ENCODE measurements around the gene AKAP9. TPM values are rescaled to one million over a fixed set of nuclear protein-coding genes. Genes with fewer than 3 reads are reported as not detected.
"Not testable (repeated sequence)": the region's sequence is repeated elsewhere in the genome, so short reads cannot be mapped to it uniquely, and the experiment has no call there.

AKAP9 gene
- total and polyA plus RNA-seq, 5 experiments from 2014 or later: 11.1 to 90.3 (median 40.8) TPM

GRCh38 chr7:91915401-91916050 is 25.1 kb upstream of the AKAP9 start:
- H3K4me3 Mint-ChIP-seq: no peak overlapping the region
- no peak overlapping the region for H3K27ac Mint-ChIP-seq
- no peak for DNase-seq
- POLR2A ChIA-PET: no interaction called here
- peaks cover 0 to 11% (median 4%) of the 10 kb centered on the region in 5 donors for H3K27me3 Mint-ChIP-seq
- no peak for ATAC-seq
- no peaks in the 10 kb centered on the region for H3K9me3 Mint-ChIP-seq
- no peaks in the 10 kb centered on the region for H3K36me3 Mint-ChIP-seq
- H3K4me1 Mint-ChIP-seq: no peaks in the 10 kb centered on the region

GRCh38 chr7:91916051-91916440 is 24.6 kb upstream of the AKAP9 start:
- Mint-ChIP-seq H3K4me3 (no peak overlapping the region), H3K4me1 (no peaks in the 10 kb centered on the region), H3K27me3 (peaks cover 0 to 15% (median 5%) of the 10 kb centered on the region in 5 donors), H3K9me3 (no peaks in the 10 kb centered on the region), H3K27ac (no peak overlapping the region), H3K36me3 (no peaks in the 10 kb centered on the region)
- POLR2A ChIA-PET: no interaction called here
- DNase-seq (no peak), ATAC-seq (no peak)

GRCh38 chr7:91918356-91918755 is 22.3 kb upstream of the AKAP9 start:
- peaks cover 0 to 15% (median 5%) of the 10 kb centered on the region in 5 donors for H3K27me3 Mint-ChIP-seq

GRCh38 chr7:91922857-91923256 is 17.8 kb upstream of the AKAP9 start:
- Mint-ChIP-seq H3K36me3 (no peaks in the 10 kb centered on the region), H3K27me3 (peaks cover 2 to 42% (median 9%) of the 10 kb centered on the region in 5 donors), H3K4me1 (no peaks in the 10 kb centered on the region), H3K9me3 (peaks cover 0 to 3% (median 0%) of the 10 kb centered on the region in 9 donors), H3K27ac (no peak overlapping the region), H3K4me3 (no peak overlapping the region)
- DNase-seq (no peak), ATAC-seq (no peak)
- POLR2A ChIA-PET: no interaction called here

More at GRCh38 chr7:91918356-91918755, 22.3 kb upstream of the AKAP9 start:
- DNase-seq (no peak), ATAC-seq (no peak)
- Mint-ChIP-seq H3K9me3 (no peaks in the 10 kb centered on the region), H3K36me3 (no peaks in the 10 kb centered on the region), H3K4me1 (no peaks in the 10 kb centered on the region), H3K27ac (no peak overlapping the region), H3K4me3 (no peak overlapping the region)
- POLR2A ChIA-PET: no interaction called here

- H3K4me1 Mint-ChIP-seq: peaks cover 0 to 4% (median 0%) of the 10 kb centered on the region in 4 donors
- peaks cover 0 to 8% (median 0%) of the 10 kb centered on the region in 9 donors for H3K9me3 Mint-ChIP-seq
- peaks cover 0 to 27% (median 9%) of the 10 kb centered on the region in 5 donors for H3K27me3 Mint-ChIP-seq
- DNase-seq: no peak
- no peak overlapping the region for H3K4me3 Mint-ChIP-seq
- no peaks in the 10 kb centered on the region for H3K36me3 Mint-ChIP-seq
- POLR2A ChIA-PET: no interaction called here
- no peak overlapping the region for H3K27ac Mint-ChIP-seq
- no peak for ATAC-seq
Observed at GRCh38 chr7:91927912-91928311, 12.8 kb upstream of the AKAP9 start.

- H3K36me3 Mint-ChIP-seq: no peaks in the 10 kb centered on the region
- peaks cover 0 to 8% (median 0%) of the 10 kb centered on the region in 9 donors for H3K9me3 Mint-ChIP-seq
- H3K27me3 Mint-ChIP-seq: peaks cover 0 to 24% (median 6%) of the 10 kb centered on the region in 5 donors
- no peak overlapping the region for H3K4me3 Mint-ChIP-seq
- ATAC-seq (peak in 1 of 2 donors; percentile 56), DNase-seq (no peak)
- POLR2A ChIA-PET: no interaction called here
- peaks cover 0 to 4% (median 0%) of the 10 kb centered on the region in 4 donors for H3K4me1 Mint-ChIP-seq
- H3K27ac Mint-ChIP-seq: no peak overlapping the region
Observed at GRCh38 chr7:91929463-91929862, 11.2 kb upstream of the AKAP9 start.

GRCh38 chr7:91940171-91940570 is 491 bp upstream of the AKAP9 start:
- DNase-seq: peak in 8 of 10 donors; percentile 10 to 66 (median 35)
- H3K4me3 Mint-ChIP-seq: peak overlapping the region; percentile 91 to 100 (median 96)
- POLR2A ChIA-PET: interaction anchor here (0.5 to 3.1 kb wide), 10 partner anchors 8 to 588 kb away, joined by 3 to 23 read pairs (median 6); partner anchors contain the start of genes ANKIB1, CYP51A1, GATAD1 and KRIT1
- H3K27ac Mint-ChIP-seq: peak overlapping the region; percentile 90 to 100 (median 98)
- no peaks in the 10 kb centered on the region for H3K9me3 Mint-ChIP-seq
- H3K4me1 Mint-ChIP-seq: peaks cover 16 to 49% (median 40%) of the 10 kb centered on the region in 4 donors
- ATAC-seq: peak; percentile 14 to 24
- H3K27me3 Mint-ChIP-seq: no peaks in the 10 kb centered on the region
- no peaks in the 10 kb centered on the region for H3K36me3 Mint-ChIP-seq

GRCh38 chr7:91941450-91941849 is 788 bp downstream of the AKAP9 start:
- peak in 8 of 10 donors; percentile 19 to 54 (median 35) for DNase-seq
- peak overlapping the region; percentile 91 to 100 (median 96) for H3K4me3 Mint-ChIP-seq
- POLR2A ChIA-PET: interaction anchor here (1.1 to 3.1 kb wide), 8 partner anchors 10 to 587 kb away, joined by 3 to 23 read pairs (median 6); partner anchors contain the start of genes ANKIB1, CYP51A1, GATAD1 and KRIT1
- peak overlapping the region; percentile 90 to 100 (median 98) for H3K27ac Mint-ChIP-seq
- ATAC-seq: peak; percentile 24 to 42
- H3K4me1 Mint-ChIP-seq: peaks cover 17 to 58% (median 50%) of the 10 kb centered on the region in 4 donors
- H3K27me3 Mint-ChIP-seq: no peaks in the 10 kb centered on the region
- peaks cover 0 to 5% (median 4%) of the 10 kb centered on the region in 3 donors for H3K36me3 Mint-ChIP-seq
- no peaks in the 10 kb centered on the region for H3K9me3 Mint-ChIP-seq

GRCh38 chr7:91942312-91942711 is 1.6 kb downstream of the AKAP9 start:
- peaks cover 18 to 66% (median 55%) of the 10 kb centered on the region in 4 donors for H3K4me1 Mint-ChIP-seq
- POLR2A ChIA-PET: interaction anchor here (3.1 kb wide), 1 partner anchor 62 kb away, joined by 23 read pairs; the partner anchor contains the start of gene MTERF1

GRCh38 chr7:91944970-91945369 is 4.3 kb downstream of the AKAP9 start:
- H3K27me3 Mint-ChIP-seq, POLR2A ChIA-PET, H3K9me3 Mint-ChIP-seq, ATAC-seq, H3K4me3 Mint-ChIP-seq, DNase-seq: not testable (repeated sequence)
- Mint-ChIP-seq H3K36me3 (peaks cover 11 to 18% (median 17%) of the 10 kb centered on the region in 3 donors), H3K27ac (peak overlapping the region in 7 of 10 donors; percentile 12 to 61 (median 36)), H3K4me1 (peaks cover 15 to 67% (median 59%) of the 10 kb centered on the region in 4 donors)

More at GRCh38 chr7:91942312-91942711, 1.6 kb downstream of the AKAP9 start:
- DNase-seq: peak in 2 of 10 donors; percentile 5 to 6
- Mint-ChIP-seq H3K9me3 (no peaks in the 10 kb centered on the region), H3K4me3 (peak overlapping the region; percentile 91 to 100 (median 96)), H3K27me3 (no peaks in the 10 kb centered on the region), H3K27ac (peak overlapping the region in 9 of 10 donors; percentile 57 to 100 (median 97)), H3K36me3 (peaks cover 5 to 12% (median 9%) of the 10 kb centered on the region in 3 donors)
- no peak for ATAC-seq

- H3K36me3 Mint-ChIP-seq: peaks cover 11 to 20% (median 17%) of the 10 kb centered on the region in 3 donors
- POLR2A ChIA-PET: no interaction called here
- H3K4me1 Mint-ChIP-seq: peaks cover 12 to 70% (median 61%) of the 10 kb centered on the region in 4 donors
- H3K27ac Mint-ChIP-seq: peak overlapping the region in 5 of 10 donors; percentile 12 to 61 (median 36)
- no peaks in the 10 kb centered on the region for H3K27me3 Mint-ChIP-seq
- ATAC-seq: no peak
- no peak overlapping the region for H3K4me3 Mint-ChIP-seq
- DNase-seq: no peak
- H3K9me3 Mint-ChIP-seq: no peaks in the 10 kb centered on the region
Observed at GRCh38 chr7:91945476-91945875, 4.8 kb downstream of the AKAP9 start.

GRCh38 chr7:91946549-91946948 is 5.9 kb downstream of the AKAP9 start:
- DNase-seq (no peak), ATAC-seq (no peak)
- POLR2A ChIA-PET: interaction anchor here (0.5 to 1.3 kb wide), 2 partner anchors 46 to 66 kb away, joined by 3 read pairs; partner anchors contain the start of gene MTERF1
- H3K4me3 Mint-ChIP-seq: peak overlapping the region in 1 of 10 donors; percentile 9
- H3K4me1 Mint-ChIP-seq: peaks cover 9 to 68% (median 61%) of the 10 kb centered on the region in 4 donors
- peaks cover 11 to 21% (median 17%) of the 10 kb centered on the region in 3 donors for H3K36me3 Mint-ChIP-seq
- H3K27me3 Mint-ChIP-seq: no peaks in the 10 kb centered on the region
- H3K27ac Mint-ChIP-seq: peak overlapping the region in 6 of 10 donors; percentile 15 to 76 (median 68)
- no peaks in the 10 kb centered on the region for H3K9me3 Mint-ChIP-seq

- H3K27ac Mint-ChIP-seq: no peak overlapping the region
- H3K4me1 Mint-ChIP-seq: peaks cover 15 to 66% (median 61%) of the 10 kb centered on the region in 4 donors
Observed at GRCh38 chr7:91947948-91948347, 7.3 kb downstream of the AKAP9 start.

More at GRCh38 chr7:91947948-91948347, 7.3 kb downstream of the AKAP9 start:
- ATAC-seq (no peak), DNase-seq (no peak)
- Mint-ChIP-seq H3K36me3 (peaks cover 11 to 24% (median 17%) of the 10 kb centered on the region in 3 donors), H3K9me3 (no peaks in the 10 kb centered on the region), H3K4me3 (no peak overlapping the region), H3K27me3 (no peaks in the 10 kb centered on the region)
- POLR2A ChIA-PET: no interaction called here

Data from naive thymus-derived CD8-positive, alpha-beta T cell (primary cell).